Measurements from ENCODE around the gene CIDEA. TPM values are rescaled to one million over a fixed set of nuclear protein-coding genes. Genes with fewer than 3 reads are reported as not detected.

The CIDEA gene
- polyA plus RNA-seq, 3 donors: not detected

DNA sequence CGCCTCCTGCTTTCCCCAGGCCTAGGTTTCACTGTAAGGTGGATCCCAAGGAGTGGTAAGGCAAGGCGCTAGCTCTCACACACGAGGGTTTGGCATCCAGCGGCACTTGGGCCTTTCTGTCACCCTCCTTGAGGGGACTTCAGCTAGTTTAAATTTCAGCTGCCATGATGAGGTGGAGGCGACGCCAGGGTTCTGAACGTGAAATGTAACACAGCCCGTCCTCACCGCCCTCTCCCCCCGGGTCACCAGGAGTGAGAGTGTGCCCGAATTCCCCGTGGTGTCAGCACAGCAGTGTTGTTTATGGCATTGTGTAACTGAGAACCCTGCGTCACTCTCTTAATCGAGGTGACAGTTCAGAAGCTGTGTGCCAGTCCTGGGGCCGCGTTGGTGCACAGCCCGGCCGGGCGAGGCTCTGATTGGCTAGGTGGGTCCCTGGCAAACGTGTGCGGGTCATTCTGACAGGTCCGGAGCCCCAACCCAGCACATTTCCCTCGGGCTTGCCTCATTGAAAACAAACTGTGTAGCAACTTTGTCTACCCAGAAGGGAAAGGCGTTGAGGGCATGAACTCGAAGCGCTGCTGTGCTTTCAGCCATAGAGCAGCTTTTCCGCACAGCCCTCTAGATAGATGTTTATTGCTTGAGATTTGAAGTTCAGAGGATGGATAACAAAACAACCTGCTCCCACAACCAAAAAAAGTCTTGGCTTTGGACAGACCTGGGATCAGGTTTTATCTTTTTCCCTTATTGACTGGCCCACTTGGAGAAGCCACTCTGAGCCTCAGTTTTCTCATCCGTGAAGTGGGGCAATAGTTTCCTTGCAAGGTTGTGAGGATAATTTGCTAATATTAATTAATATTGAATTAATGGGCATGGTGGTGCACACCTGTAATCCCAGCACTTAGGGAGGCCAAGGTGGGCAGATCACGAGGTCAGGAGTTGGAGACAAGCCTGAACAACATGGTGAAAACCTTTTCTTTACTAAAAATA lies 4.9 kb downstream of the CIDEA start:
- no peaks in the 10 kb centered on the region for H3K79me2 ChIP-seq (ENCODE audit: insufficient read depth, low read length)
- H3K4me2 ChIP-seq (replicated peaks; ENCODE audit: extremely low read depth, low read length, poor library complexity, severe bottlenecking): no peak overlapping the region
- peaks cover 9 to 24% of the 10 kb centered on the region in 2 donors for H3K27me3 ChIP-seq (ENCODE audit: control insufficient read depth in 2 of 2, insufficient read depth in 2 of 2, low read length in 2 of 2)
- no peak overlapping the region for H3K4me3 ChIP-seq (replicated peaks in 1 of 3; ENCODE audit: low read depth in 2 of 3, low read length in 3 of 3)
- no peak overlapping the region for H3K4me3 Mint-ChIP-seq
- WGBS (ENCODE audit: insufficient coverage): 93% methylated on average over 23 of the region's 29 CpGs
- TF ChIP-seq, protein P1, sequence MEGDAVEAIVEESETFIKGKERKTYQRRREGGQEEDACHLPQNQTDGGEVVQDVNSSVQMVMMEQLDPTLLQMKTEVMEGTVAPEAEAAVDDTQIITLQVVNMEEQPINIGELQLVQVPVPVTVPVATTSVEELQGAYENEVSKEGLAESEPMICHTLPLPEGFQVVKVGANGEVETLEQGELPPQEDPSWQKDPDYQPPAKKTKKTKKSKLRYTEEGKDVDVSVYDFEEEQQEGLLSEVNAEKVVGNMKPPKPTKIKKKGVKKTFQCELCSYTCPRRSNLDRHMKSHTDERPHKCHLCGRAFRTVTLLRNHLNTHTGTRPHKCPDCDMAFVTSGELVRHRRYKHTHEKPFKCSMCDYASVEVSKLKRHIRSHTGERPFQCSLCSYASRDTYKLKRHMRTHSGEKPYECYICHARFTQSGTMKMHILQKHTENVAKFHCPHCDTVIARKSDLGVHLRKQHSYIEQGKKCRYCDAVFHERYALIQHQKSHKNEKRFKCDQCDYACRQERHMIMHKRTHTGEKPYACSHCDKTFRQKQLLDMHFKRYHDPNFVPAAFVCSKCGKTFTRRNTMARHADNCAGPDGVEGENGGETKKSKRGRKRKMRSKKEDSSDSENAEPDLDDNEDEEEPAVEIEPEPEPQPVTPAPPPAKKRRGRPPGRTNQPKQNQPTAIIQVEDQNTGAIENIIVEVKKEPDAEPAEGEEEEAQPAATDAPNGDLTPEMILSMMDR (IDR thresholded peaks at IDR 0.05): no peak
- no peak for DNase-seq
- peaks cover 5% of the 10 kb centered on the region for H3K4me1 Mint-ChIP-seq
- no peaks in the 10 kb centered on the region for H3K9me3 ChIP-seq (replicated peaks in 1 of 2; ENCODE audit: control insufficient read depth in 1 of 2, insufficient read depth in 1 of 2, low read length in 2 of 2)
- no peaks in the 10 kb centered on the region for H3K36me3 ChIP-seq (replicated peaks in 1 of 2; ENCODE audit: control insufficient read depth in 1 of 2, insufficient read depth in 2 of 2, low read length in 2 of 2)
- H3K9me3 Mint-ChIP-seq: peaks cover 0 to 1% (median 0%) of the 10 kb centered on the region in 7 donors
- no peak overlapping the region for H3K27ac Mint-ChIP-seq
- no peak overlapping the region for H3K27ac ChIP-seq (ENCODE audit: low read depth in 1 of 2, low read length in 2 of 2)
- no peaks in the 10 kb centered on the region for H3K36me3 Mint-ChIP-seq
- peaks cover 32 to 34% (median 33%) of the 10 kb centered on the region in 3 donors for H3K27me3 Mint-ChIP-seq (ENCODE audit: low read depth in 3 of 3)
- H3K9ac ChIP-seq (ENCODE audit: insufficient read depth, low read length, poor library complexity, severe bottlenecking): no peak overlapping the region
- H4K20me1 ChIP-seq (ENCODE audit: insufficient read depth, low read length): no peaks in the 10 kb centered on the region
- H3K4me1 ChIP-seq (ENCODE audit: control insufficient read depth in 1 of 2, insufficient read depth in 2 of 2, low read length in 2 of 2): no peaks in the 10 kb centered on the region
- intact Hi-C loops (cut with micrococcal nuclease): no loop called here
- H2AFZ ChIP-seq (ENCODE audit: insufficient read depth, low read depth, low read length, poor library complexity, severe bottlenecking): no peak overlapping the region

DNA sequence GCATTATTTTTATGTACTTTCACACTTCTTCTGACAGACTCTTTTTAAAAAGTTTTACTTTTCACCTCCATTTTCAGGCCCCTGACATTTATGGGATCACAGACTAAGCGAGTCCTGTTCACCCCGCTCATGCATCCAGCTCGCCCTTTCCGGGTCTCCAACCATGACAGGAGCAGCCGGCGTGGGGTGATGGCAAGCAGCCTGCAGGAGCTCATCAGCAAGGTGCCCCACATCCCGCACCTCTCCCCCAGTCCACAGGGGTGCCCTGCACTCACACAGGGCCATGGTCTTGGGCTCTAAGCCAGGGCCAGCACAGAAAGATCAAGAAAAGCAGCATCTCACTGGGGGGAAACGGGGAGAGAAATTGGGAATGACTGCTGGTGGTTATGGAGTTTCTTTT lies 8.6 kb downstream of the CIDEA start:
- H3K4me3 Mint-ChIP-seq: no peak overlapping the region
- H4K20me1 ChIP-seq (ENCODE audit: insufficient read depth, low read length): no peaks in the 10 kb centered on the region
- no peaks in the 10 kb centered on the region for H3K9me3 ChIP-seq (replicated peaks in 1 of 2; ENCODE audit: control insufficient read depth in 1 of 2, insufficient read depth in 1 of 2, low read length in 2 of 2)
- intact Hi-C loops (cut with micrococcal nuclease): no loop called here
- TF ChIP-seq, protein P1 (IDR thresholded peaks at IDR 0.05): no peak
- no peaks in the 10 kb centered on the region for H3K79me2 ChIP-seq (ENCODE audit: insufficient read depth, low read length)
- no peak for DNase-seq
- H3K36me3 Mint-ChIP-seq: no peaks in the 10 kb centered on the region
- no peaks in the 10 kb centered on the region for H3K9me3 Mint-ChIP-seq
- H3K4me2 ChIP-seq (replicated peaks; ENCODE audit: extremely low read depth, low read length, poor library complexity, severe bottlenecking): no peak overlapping the region
- no peak overlapping the region for H3K27ac Mint-ChIP-seq
- H3K27me3 Mint-ChIP-seq (ENCODE audit: low read depth in 3 of 3): peaks cover 2 to 19% (median 16%) of the 10 kb centered on the region in 3 donors
- no peaks in the 10 kb centered on the region for H3K36me3 ChIP-seq (replicated peaks in 1 of 2; ENCODE audit: control insufficient read depth in 1 of 2, insufficient read depth in 2 of 2, low read length in 2 of 2)
- H2AFZ ChIP-seq (ENCODE audit: insufficient read depth, low read depth, low read length, poor library complexity, severe bottlenecking): no peak overlapping the region
- no peaks in the 10 kb centered on the region for H3K27me3 ChIP-seq (ENCODE audit: control insufficient read depth in 2 of 2, insufficient read depth in 2 of 2, low read length in 2 of 2)
- no peaks in the 10 kb centered on the region for H3K4me1 Mint-ChIP-seq
- WGBS (ENCODE audit: insufficient coverage): no CpG with 5 or more reads among the region's 8 CpGs
- no peak overlapping the region for H3K4me3 ChIP-seq (replicated peaks in 1 of 3; ENCODE audit: low read depth in 2 of 3, low read length in 3 of 3)
- no peaks in the 10 kb centered on the region for H3K4me1 ChIP-seq (ENCODE audit: control insufficient read depth in 1 of 2, insufficient read depth in 2 of 2, low read length in 2 of 2)
- H3K27ac ChIP-seq (ENCODE audit: low read depth in 1 of 2, low read length in 2 of 2): no peak overlapping the region
- H3K9ac ChIP-seq (ENCODE audit: insufficient read depth, low read length, poor library complexity, severe bottlenecking): no peak overlapping the region

All from CD14-positive monocyte (primary cell).